ENCODE measurements around the gene TAGLN2.

TAGLN2 gene

DNA sequence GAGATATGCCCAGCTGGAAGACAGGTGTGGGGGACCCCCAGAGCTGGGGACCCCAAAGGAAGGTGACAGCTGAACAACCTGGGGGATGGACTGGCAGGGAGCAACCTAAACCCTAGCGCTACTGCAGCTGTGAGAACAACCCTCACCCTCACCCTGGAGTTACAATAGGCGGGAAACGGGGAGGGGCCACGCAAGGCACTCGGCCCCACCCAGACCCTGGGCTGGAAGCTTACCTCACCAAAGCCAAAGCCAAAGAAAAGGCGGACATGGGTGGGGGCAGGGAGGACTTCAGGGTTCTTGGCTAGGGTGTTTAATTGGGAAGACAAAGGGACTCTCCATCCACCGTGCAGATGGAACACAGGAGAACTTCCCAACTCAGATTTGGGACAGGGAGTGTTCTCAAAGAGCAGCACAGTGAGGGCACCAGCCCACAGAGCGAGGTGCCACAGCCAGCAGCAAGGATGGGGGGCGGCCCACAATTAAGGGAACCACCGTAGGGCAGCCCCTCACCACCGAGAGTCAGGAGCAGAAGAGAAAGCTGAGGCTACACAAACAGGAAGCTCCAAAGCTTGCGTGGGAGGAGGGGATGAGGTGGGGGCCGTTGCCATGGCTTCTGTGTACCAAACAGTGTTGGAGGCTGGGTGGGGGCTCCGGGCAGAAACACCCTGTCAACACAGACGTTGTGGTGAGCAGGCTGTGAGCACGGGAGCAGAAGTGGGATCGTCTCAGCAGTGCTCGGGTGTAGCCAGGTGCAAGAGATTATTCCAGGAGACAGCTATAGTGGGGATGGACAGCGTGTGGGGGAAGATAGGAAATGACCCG, 1.9 kb downstream of the TAGLN2 start:
- DNase-seq (ENCODE audit: extremely low read depth in 1 of 2, low read depth in 1 of 2) = peak; percentile 65 to 77

DNA sequence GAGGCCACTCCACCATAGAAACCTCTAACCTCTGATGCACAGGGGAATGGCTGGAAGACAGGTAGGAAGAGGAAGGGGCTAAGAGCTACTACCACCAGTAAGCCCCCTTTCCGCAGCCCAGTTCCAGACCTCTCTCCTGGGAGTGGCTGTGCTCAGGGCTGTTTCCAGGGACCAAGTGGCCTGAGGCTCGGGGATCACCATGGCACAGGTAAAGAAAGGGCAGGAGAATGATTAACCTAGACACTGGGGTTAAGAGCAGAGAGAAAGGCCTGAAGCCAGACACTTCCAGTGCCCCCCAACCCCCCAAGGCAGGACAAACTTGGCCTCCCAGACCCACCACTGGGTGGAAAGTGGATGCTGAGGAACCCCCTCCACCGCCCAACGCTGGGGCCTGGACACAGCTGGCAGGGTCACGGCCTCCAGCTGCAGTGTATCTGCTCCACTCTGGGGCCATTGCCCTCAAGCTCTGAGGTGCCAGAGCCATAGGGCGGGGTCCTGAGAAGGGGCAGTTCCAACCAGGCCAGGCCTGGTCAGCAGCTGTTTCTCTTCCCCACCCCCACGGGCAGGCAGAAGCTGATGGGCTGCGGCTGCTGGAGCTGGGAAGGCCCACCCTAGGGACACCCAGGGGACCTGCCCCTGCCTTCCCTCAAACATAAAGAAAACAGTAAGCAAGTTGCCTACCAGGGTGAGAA, 2.6 kb downstream of the TAGLN2 start:
- no peak for DNase-seq (ENCODE audit: extremely low read depth in 1 of 2, low read depth in 1 of 2)

DNA sequence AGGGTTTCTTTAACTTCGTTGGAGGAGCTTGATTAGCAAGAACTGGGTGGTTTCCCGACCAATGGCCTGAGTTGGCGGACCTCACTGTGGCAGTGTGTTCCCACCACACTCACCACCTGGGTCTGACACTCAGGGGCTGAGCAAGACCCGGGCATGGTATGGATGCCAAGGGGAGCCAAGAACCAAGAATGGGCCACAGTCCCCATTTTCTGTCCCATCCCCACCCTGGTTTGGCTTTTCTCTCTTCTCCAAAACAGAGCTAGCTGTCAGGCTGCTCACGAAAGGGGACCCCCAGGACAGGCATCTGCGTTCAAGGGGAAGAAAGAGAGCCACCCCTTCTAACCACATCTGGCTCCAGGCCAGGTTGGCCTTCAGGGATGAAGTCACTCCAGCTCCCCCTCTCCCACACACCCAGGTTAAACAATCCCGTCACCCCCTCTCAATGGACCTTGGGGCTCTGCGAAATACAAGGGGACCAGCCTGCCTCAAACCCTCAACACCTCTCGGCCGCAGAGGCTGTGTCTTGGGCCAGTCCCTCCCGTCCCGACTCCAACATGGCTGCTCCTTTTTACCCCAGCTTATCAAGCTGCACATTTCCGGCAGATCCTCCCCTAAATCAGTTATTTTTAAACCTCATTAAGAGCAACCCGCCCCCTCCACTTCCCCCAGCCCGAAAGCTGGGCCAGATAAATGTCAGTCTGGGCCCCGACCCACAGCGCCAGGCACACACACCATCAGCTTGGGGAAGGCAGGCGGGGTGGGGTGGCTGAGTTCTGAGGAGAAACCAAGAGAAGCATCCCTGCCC, 3.4 kb downstream of the TAGLN2 start:
- DNase-seq (ENCODE audit: extremely low read depth in 1 of 2, low read depth in 1 of 2) = peak in 1 of 2 donors; percentile 39

DNA sequence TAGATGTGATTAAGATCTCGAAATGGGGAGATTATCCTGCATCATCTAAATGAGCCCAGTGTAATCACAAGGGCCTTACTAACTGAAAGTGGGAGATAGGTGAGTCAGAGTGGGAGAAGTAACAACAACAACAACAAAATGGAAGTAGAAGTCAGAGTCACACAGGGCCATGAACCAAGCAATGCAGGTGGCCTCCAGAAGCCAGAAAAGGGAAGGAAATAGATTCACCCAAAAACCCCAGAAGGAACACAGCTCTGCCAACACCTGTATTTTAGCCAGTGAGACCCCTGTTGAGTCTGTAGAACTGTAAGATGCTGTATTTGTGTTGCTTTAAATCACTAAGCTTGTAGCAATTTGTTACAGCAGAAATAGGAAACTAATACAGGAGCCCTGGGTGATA, 4.1 kb downstream of the TAGLN2 start:
- DNase-seq (ENCODE audit: extremely low read depth in 1 of 2, low read depth in 1 of 2) = no peak

DNA sequence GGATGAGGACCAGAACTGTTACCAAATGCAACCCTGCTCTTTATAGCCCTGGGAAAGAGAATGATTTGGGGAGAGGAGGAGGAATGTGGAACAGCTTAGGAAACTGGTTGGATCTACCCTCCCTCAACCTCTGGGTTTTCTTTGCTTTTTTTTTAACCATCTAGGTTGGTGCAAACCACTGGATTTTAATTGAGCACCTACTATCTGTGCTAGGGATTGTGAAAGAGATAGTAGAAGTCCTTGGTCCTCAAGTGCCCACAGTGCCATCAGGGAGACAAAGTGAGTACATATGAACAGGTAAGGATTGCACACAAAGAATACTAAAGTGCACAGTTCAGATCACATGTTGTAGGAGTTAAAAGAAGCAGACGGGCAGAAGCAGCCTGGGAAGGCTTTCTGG, 4.7 kb downstream of the TAGLN2 start:
- DNase-seq (ENCODE audit: extremely low read depth in 1 of 2, low read depth in 1 of 2) = no peak

DNA sequence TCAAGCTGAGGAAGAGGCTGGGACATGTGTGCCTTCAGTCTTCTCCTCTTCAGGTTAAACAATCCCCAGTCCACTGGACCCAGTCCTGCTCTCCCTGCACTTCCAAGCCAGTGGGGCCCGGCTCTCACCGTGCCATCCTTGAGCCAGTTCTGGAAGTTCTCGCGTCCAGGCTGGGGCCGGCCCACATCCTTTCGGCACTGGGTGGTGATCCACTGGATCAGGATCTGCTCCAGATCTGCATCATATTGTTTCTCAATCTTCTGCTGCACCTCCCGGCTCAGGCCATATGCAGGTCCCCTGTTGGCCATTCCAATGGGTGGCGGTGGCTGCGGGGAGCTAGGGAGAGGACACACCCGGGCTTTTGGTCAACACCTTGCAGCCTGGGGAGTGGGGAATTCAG, 5.1 kb downstream of the TAGLN2 start:
- DNase-seq (ENCODE audit: extremely low read depth in 1 of 2, low read depth in 1 of 2) = no peak

DNA sequence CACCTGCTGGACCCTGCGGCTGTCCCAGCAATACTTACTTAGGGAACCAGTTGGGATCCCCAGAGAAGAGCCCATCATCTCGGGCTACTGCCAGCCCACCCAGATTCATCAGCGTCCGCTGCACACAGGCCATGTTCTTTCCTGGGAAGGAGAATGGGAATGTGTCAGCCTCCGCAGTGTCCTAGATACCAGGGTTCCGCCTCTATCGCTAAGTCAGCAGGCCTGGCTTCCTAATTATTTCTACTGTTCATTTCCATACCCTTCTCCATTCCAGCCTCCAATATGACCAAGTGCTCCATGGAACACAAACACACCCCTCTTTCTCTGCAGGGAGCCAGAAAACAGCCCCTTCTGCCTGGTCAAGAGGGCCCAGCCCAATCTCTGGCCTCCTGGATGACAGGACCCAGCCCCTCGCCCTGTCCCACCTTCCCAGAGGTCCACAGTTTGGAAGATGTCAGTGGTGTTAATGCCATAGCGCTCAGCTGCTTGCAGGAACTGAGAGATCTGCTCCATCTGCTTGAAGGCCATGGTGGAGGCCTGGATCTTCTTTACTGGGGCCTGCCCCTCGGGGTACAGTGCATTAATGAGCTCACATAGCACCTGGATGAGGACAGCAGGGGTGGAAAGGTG, 6.0 kb downstream of the TAGLN2 start:
- DNase-seq (ENCODE audit: extremely low read depth in 1 of 2, low read depth in 1 of 2) = no peak

DNA sequence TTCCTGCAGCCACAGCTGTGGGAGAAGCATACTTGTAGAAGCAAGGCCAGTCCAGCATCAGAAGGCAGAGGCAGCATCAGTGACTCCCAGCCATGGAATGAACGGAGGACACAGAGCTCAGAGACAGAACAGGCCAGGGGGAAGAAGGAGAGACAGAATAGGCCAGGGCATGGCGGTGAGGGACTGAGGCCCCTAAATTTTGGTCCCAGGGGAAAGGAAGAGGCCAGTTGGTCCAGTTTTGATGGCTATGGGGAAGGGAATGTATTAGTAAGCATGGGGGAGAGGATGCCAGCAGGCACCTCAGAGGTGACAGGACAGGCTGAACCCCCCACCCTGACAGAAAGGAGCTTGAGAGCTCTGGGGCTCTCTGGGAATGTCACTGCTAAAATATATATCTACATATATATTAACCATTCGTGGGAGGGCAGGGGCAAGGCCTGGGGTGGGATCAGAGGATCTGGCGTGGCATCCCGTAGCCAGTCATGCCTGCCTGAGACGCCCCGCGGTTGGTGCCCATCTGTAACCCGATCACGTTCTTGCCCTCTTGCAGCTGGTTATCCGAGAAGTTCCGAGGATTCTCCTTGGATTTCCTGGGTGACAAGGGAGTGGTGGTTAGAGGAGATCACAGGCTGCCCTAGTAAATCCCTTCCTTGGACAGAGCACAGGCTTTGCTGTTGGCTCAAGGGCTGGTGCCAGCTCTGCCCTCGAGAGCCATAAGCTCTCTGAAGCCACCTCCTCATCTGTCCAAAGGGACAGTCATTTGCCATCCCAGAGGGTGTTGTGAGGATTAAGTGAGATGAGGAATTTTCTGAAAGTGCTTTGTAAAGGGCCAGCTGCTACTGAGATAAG, 6.7 kb downstream of the TAGLN2 start:
- DNase-seq (ENCODE audit: extremely low read depth in 1 of 2, low read depth in 1 of 2) = no peak

DNA sequence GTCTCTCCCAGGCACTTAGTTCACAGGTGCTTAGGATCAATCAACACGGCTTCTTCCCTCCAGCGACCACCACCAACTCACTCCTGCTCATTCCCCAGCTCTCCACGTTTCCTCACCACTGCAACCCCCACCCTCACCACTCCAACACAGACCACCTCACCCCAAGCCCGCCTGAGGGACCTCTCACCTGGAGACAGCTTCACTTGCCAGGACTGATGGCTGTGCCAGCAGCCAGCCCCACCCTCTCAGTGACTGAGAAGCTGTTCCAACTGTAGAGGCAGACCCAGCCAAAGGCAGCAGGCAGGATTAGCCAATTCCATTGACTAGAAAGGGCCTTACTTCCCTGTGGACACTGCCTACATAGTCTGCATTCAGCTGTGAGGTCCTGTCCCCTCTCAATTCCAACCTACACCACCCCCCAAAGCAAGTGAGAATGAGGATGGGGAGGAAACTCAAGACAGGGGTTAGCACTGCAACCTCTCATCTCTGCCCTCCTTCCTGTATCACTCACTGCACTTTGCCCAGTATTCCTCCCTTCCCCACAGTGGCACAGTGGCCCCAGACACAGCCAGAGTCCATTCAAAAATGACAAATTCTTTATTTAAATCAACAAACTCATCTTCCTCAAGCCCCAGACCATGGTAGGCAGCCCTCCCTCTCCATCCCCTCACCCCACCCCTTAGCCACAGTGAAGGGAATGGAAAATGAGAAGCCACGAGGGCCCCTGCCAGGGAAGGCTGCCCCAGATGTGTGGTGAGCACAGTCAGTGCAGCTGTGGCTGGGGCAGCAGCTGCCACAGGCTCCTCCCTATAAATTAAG, 7.6 kb downstream of the TAGLN2 start:
- DNase-seq (ENCODE audit: extremely low read depth in 1 of 2, low read depth in 1 of 2) = no peak

DNA sequence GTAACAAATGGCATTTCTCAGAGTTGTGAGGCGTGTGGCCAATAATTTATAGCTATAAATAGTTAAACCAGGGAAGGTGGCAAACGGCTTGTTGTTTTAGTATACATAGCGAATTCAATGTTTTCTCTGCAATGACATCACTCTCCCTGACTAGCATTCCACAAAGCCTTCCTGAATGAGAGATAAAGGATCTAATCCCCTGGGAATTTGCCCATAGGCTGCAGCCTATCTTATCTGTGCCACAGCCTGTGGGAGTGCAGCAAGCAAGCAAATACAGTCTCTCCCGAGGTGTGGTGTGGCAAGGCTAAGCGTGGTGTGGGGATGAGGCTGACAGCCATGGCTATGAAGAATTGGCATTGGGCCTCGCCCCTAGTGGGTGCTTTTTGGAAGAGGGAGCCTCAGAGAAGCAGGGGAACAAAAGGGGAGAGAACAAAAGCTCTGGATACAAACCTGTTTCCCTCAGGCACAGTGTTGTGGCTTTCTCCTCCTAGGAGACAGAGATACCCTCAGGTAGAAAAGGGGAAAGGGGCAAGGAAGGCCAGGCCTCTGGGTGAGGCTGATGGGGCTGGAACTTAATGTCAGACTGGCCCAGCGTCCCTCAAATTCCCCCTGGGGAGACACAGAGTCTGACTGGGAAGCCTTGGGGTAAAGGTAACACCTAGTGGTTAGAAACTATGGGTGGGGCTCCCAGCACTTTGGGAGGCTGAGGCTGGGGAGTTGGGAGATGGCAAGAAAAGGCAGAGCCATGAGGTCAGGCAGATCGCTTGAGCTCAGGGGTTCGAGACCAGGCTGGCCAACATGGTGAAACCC, 8.9 kb downstream of the TAGLN2 start:
- no peak for DNase-seq (ENCODE audit: extremely low read depth in 1 of 2, low read depth in 1 of 2)

DNA sequence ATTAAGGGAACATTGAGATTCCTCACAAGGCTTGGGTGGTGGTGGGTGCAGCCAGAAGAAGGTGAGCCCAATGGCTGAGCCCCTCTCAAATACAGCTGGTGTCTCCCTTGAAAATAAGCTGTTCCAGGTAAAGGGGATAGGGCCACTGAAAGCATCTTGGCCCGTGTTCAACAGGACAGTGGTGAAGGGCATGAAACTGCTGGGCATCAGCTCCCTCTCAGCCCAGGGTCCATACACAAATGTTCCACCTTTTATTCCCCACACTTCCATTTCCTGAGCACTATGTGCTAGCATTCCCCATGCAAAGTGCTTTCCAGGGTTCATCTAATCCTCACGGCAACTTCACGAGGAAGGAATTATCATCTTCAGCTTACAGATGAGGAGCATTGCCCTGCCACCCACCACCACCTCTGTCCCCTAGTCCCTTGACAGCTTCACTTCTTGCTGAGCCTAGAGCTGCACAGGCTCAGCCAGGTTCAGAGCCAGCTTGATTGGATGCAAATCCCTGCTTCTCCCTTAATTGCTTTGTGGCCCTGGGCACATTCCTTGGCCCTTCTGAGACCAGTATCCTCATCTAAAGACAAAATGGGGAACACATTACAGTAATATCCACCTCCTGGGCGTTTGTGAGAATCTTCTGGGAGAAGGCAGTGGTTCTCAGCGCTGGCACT, 9.6 kb downstream of the TAGLN2 start:
- no peak for DNase-seq (ENCODE audit: extremely low read depth in 1 of 2, low read depth in 1 of 2)

DNA sequence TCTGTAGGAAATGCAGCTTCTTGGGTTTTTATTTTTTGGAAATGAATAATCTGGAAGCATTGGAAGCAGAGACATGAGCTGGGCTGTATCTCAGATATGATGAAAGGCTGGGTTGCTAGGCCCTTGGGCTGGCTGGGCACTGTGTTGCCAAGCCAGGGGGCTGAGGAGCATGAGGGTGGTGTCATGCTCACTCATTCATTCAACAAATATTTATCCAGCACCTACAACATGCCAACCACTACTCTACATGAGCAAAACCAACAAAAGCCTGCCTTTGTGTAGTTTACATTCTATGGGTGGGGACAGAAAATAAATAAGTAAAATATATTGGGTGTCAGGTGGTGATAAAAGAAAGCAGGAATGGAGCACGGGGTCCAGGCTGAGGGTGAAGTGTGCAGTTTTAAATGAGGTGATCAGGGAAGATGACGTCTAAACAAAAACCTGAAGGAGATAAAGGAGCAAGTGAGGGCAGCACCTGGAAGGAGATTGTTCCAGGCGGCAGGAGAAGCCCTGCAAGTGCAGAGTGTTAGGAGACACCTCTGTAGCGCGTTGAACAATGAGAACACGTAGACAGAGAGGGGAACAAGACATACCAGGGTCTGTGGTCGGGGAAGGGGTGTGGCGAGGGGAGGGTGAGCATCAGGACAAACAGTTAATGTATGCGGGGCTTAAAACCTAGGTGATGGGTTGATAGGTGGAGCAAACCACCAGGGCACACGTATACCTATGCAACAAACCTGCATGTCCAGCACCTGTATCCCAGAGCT, 10.9 kb downstream of the TAGLN2 start:
- no peak for DNase-seq (ENCODE audit: extremely low read depth in 1 of 2, low read depth in 1 of 2)

DNA sequence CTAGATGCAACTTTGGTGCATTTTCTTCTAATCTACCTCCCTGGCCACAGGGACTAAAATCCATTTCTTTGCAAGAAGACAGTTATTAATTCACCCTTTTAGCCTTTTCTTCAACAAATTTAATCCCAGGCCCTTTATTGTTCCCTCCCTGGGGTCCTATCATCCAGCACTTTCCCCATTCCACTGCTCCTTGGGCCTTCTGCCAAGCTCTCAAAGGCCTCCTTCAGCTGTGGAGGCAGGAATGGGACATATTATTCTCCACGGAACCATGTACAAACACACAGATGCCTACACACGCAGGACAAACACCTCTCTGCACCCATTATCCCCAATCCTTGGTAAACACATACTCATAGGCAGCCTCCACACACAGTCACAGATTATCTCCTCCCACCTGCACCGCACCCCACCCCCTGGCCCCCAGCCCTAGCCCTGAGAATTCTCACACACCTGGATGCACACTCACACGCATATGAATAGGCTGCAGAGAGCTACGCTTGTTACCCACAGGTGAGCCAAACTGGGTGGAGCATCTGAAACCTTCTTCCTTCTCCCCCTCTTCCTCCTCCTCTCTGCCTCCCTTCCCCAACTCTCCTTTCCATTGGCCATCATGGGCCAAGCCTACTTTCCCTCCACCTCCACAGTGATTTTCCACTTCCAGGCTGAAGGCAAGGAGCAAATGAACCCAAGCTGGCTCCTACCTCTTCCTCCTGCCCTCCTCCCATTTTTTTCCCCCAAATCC, 11.7 kb downstream of the TAGLN2 start:
- no peak for DNase-seq (ENCODE audit: extremely low read depth in 1 of 2, low read depth in 1 of 2)

DNA sequence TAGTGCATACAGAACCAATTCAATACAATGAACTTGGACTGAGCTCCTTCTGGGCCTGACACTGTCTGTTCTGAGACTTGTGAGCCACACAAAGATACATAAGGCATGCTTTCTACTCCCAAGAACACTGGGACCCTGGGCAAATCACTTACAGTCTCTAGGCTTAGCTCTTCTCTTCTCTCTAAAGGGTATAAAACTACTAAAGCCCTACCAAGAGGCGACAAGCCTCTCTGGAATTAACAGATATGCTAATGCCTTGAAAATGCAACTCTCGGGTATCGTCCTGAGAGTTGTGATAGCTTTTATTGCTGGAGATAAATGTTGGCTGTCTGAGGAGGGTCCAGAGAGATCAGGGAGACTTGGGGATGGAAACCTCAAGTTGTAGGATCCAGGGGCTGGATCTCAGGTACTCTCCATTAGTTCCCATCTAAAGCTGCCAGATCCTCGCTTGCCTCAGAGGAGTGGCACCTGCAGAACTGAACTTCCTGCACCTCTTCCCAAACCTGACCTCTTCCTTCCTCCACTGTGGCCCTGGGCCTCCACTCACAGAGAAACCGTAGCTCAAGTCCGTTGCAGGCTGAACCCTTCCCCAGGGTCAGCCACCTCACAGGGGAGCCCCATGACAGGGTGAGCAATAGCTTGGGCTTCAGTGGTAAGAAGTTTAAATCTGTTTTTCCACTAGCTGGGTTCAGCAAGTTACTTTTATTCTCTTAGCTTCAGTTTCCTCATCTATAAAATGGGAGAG, 13.8 kb downstream of the TAGLN2 start:
- DNase-seq (ENCODE audit: extremely low read depth in 1 of 2, low read depth in 1 of 2) = no peak

DNA sequence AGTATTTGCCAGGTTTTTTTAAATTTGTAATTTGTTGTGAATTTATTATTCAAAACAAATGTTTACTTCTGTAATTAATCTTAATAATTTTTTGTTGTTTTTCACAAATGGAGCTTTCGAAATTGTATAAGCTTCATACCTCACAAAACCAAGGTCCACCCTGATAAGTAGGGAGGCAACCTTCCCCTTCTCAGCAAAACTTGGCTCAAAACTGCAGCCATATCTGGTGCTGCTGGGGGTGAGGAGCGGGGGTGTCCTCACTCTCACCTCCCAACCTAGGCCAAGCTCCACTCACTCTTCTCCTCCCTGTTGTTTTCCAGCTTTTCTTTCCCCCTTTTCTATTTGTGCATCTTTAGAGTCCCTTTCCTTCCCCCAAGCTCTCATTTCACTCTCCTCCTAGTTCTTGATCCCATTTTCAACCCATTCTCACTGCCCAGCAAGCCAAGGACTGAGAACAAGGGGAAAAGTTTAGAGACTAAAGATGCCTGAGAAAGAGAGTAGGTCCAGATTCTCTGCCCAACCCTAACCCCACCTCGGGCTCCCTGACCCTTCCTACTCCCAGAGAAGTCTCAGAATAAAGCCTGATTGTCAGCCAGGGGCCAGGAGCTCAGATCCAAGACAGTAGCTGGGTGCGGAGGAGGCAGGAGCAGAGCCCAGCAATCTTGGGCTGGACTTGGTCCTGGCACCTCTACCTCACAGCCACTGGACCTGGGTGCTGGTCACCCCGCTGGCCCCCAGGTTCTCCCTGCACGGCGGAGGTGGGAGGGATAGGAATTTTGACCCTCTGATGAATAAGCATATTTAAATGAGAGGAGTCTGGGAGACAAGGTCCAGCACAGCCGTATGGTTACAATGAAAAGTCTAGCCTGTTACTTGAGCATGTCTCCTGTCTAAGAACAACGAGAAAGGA, 17.0 kb downstream of the TAGLN2 start:
- DNase-seq (ENCODE audit: extremely low read depth in 1 of 2, low read depth in 1 of 2) = no peak

All from stimulated activated CD8-positive, alpha-beta memory T cell treated with anti-CD3 and anti-CD28 coated beads, Interleukin-7, amount 100 ng/mL, for 48 hours (primary cell).